GM13977 (cell line): ENCODE results near the gene PLXNA2.

Source experiments
- DNase-seq: peaks from one replicate; pipeline ENCODE4 v3.0.0; 2012; ENCODE audit warnings: low spot score
- in situ Hi-C: fragments of 300-500 bp; cut with MboI; formaldehyde crosslinking; loops from one replicate; pipeline ENCODE4 v1.12.0; 2022; ENCODE audit warnings: low sequenced_read_pairs, low pct_unique_long_range_greater_than_20kb, mixed read lengths, inconsistent platforms; ENCODE audit not compliant: unreplicated experiment
- TF ChIP-seq, protein P1 (sequence below): IDR thresholded peaks from 2 replicates; pipeline ENCODE4 v1.5.1; 2012; ENCODE audit warnings: mild to moderate bottlenecking, control low read depth; ENCODE audit not compliant: insufficient read depth; ENCODE audit errors: extremely low read depth, missing control alignments

PLXNA2 gene

GRCh38 chr1:208066583-208066982 lies 177.6 kb downstream of the PLXNA2 start:
- in situ Hi-C loops: no loop called here
- no peak for DNase-seq
- TF ChIP-seq, protein P1, sequence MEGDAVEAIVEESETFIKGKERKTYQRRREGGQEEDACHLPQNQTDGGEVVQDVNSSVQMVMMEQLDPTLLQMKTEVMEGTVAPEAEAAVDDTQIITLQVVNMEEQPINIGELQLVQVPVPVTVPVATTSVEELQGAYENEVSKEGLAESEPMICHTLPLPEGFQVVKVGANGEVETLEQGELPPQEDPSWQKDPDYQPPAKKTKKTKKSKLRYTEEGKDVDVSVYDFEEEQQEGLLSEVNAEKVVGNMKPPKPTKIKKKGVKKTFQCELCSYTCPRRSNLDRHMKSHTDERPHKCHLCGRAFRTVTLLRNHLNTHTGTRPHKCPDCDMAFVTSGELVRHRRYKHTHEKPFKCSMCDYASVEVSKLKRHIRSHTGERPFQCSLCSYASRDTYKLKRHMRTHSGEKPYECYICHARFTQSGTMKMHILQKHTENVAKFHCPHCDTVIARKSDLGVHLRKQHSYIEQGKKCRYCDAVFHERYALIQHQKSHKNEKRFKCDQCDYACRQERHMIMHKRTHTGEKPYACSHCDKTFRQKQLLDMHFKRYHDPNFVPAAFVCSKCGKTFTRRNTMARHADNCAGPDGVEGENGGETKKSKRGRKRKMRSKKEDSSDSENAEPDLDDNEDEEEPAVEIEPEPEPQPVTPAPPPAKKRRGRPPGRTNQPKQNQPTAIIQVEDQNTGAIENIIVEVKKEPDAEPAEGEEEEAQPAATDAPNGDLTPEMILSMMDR: no peak

DNA sequence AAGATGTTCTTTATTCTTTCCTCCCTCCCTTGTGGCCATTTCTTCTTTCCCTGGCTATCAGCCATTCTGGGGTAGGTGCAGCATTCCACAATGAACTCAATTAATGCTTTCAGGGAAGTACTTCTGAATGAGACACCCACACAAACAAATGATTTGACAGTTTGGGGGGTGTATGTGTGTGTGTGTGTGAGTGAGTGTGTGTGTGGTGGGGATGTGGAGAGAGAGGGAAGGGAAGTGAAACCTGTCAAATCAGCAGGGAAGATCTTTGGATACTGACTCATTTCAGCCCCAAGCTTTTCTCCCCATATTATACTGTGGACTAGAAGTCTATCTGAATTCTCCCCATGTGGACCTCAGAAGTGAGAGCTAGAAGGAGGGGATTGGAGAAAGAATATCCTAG lies 178.3 kb downstream of the PLXNA2 start:
- in situ Hi-C loops: no loop called here
- TF ChIP-seq, protein P1: no peak
- DNase-seq: no peak

DNA sequence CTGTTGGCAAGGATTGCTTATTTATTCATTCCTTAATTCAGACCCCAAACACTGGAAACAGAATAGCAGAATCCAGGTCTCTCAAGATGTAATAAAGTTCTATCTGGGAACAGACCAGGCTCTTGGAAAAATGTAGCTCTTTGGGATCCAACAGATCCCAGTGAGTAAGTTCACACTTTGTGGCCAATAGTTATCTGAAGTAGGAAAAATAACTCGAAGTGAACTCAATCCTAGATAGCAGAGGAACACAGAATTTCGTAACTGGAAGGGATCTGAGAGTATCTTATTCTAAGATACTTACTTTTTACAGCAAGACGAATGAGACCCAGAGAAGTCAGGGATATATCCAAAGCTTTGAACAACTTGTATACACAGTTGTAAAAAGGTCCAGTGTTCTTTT lies 182.6 kb downstream of the PLXNA2 start:
- DNase-seq: no peak
- TF ChIP-seq, protein P1: no peak
- in situ Hi-C loops: no loop called here

GRCh38 chr1:208061118-208061517 lies 183.1 kb downstream of the PLXNA2 start:
- TF ChIP-seq, protein P1: no peak
- in situ Hi-C loops: no loop called here
- no peak for DNase-seq

- in situ Hi-C loops: no loop called here
- no peak for DNase-seq
- TF ChIP-seq, protein P1: no peak
These were observed 183.8 kb downstream of the PLXNA2 start for GRCh38 chr1:208060215-208060869.

DNA sequence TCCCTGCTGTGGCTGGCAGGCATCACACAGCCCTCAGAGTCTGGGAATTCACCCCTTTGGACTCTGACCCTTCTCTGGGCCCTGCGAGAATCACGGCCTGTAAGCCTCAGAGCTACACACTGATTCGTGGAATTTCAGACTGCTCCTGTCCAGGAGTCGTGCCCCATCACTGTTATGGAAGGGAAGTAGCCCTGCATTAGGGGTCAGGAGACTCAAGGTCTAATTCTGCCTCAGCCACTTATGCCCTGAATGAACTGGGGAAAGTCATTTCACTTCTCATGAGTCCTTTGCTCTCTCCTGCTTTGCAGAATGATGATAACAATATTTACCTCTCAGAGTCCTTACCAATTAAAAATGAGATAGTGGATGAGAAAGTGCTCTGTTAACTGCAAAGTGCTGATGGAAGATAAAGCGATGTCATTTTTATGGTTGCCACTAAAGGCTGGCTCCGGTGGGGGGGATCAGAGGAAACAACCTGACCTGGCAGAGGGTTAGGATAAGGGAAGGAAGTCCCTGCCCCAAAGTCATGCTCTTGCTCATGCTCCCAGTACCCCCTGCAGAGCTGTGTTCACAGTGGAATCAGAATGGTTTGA lies 184.7 kb downstream of the PLXNA2 start:
- in situ Hi-C loops: no loop called here
- DNase-seq: no peak

More for the DNA sequence above, 184.7 kb downstream of the PLXNA2 start:
- TF ChIP-seq, protein P1: no peak
